ENCODE data around the gene ALDH5A1. TPM values are rescaled to one million over a fixed set of nuclear protein-coding genes. Genes with fewer than 3 reads are reported as not detected.

Gene ALDH5A1
- total RNA-seq, 1 donor from 2014 or later: 0.53 TPM

GRCh38 chr6:24576447-24576846 is 81.7 kb downstream of the ALDH5A1 start:
- no peak for TF ChIP-seq CTCF (IDR thresholded peaks at IDR 0.05; ENCODE audit: insufficient read depth, low read length, severe bottlenecking)
- no peak for FAIRE-seq
- Histone ChIP-seq H3K27me3 (ENCODE audit: control insufficient read depth, insufficient read depth, low read length) (no peaks in the 10 kb centered on the region), H3K4me3 (ENCODE audit: low read depth, low read length) (no peak overlapping the region), H3K36me3 (ENCODE audit: control insufficient read depth, insufficient read depth, low read length) (no peaks in the 10 kb centered on the region)
- no peak for DNase-seq (ENCODE audit: low read depth)

GRCh38 chr6:24581084-24581669 is 86.4 kb downstream of the ALDH5A1 start:
- H3K27me3 ChIP-seq (ENCODE audit: control insufficient read depth, insufficient read depth, low read length): no peaks in the 10 kb centered on the region
- FAIRE-seq (peak; percentile 70), DNase-seq (ENCODE audit: low read depth) (peak; percentile 41)
- no peaks in the 10 kb centered on the region for H3K36me3 ChIP-seq (ENCODE audit: control insufficient read depth, insufficient read depth, low read length)
- H3K4me3 ChIP-seq (ENCODE audit: low read depth, low read length): no peak overlapping the region
- peak; percentile 90 for TF ChIP-seq CTCF (IDR thresholded peaks at IDR 0.05; ENCODE audit: insufficient read depth, low read length, severe bottlenecking)

- FAIRE-seq: no peak
- Histone ChIP-seq H3K36me3 (ENCODE audit: control insufficient read depth, insufficient read depth, low read length) (no peaks in the 10 kb centered on the region), H3K4me3 (ENCODE audit: low read depth, low read length) (no peak overlapping the region), H3K27me3 (ENCODE audit: control insufficient read depth, insufficient read depth, low read length) (no peaks in the 10 kb centered on the region)
- peak; percentile 66 for DNase-seq (ENCODE audit: low read depth)
- peak; percentile 67 for TF ChIP-seq CTCF (IDR thresholded peaks at IDR 0.05; ENCODE audit: insufficient read depth, low read length, severe bottlenecking)
Observed at GRCh38 chr6:24583463-24584381, 89.0 kb downstream of the ALDH5A1 start.

- no peaks in the 10 kb centered on the region for H3K27me3 ChIP-seq (ENCODE audit: control insufficient read depth, insufficient read depth, low read length)
- FAIRE-seq: no peak
- H3K36me3 ChIP-seq (ENCODE audit: control insufficient read depth, insufficient read depth, low read length): no peaks in the 10 kb centered on the region
- H3K4me3 ChIP-seq (ENCODE audit: low read depth, low read length): no peak overlapping the region
- no peak for DNase-seq (ENCODE audit: low read depth)
- no peak for TF ChIP-seq CTCF (IDR thresholded peaks at IDR 0.05; ENCODE audit: insufficient read depth, low read length, severe bottlenecking)
Observed at GRCh38 chr6:24584382-24584720, 89.6 kb downstream of the ALDH5A1 start.

Other genes with a start within 250 kb of the ALDH5A1 start
- gene DCDC2, start 136.9 kb upstream of the ALDH5A1 start, total RNA-seq: under 0.01 and 0.13 TPM in 2 replicates
- 16.4 and 24.0 TPM in 2 replicates for gene MRS2, start 92.0 kb upstream of the ALDH5A1 start, total RNA-seq
- gene GPLD1, start 5.4 kb upstream of the ALDH5A1 start, total RNA-seq: 0.26 and 0.64 TPM in 2 replicates
- 0.26 TPM in 2 replicates for gene KIAA0319, start 151.2 kb downstream of the ALDH5A1 start, total RNA-seq
- 17.9 and 31.9 TPM in 2 replicates for gene TDP2, start 171.9 kb downstream of the ALDH5A1 start, total RNA-seq
- gene ACOT13, start 172.1 kb downstream of the ALDH5A1 start, total RNA-seq: 11.1 and 18.7 TPM in 2 replicates
- 120 and 159 TPM in 2 replicates for gene C6orf62, start 224.2 kb downstream of the ALDH5A1 start, total RNA-seq

Measured in bronchial epithelial cell (primary cell).